Uterus (tissue), 4 donors: Measurements from ENCODE around the gene PCDH1. TPM values are rescaled to one million over a fixed set of nuclear protein-coding genes. Genes with fewer than 3 reads are reported as not detected.

ENCODE experiments used
- DNase-seq, 2 donors: peaks; one replicate each; pipeline ENCODE4 v3.0.0-alpha.2; 2019 to 2020
- H3K27ac ChIP-seq, 2 donors: fragments of 200-600 bp; sonication (generic); 1 replicate in 1 of 2; 2 replicates in 1 of 2; pipeline ENCODE4 v1.5.1; 2016 to 2018
- H3K27me3 ChIP-seq, 2 donors: fragments of 200-600 bp; sonication (generic); one replicate each; pipeline ENCODE4 v1.5.1; 2018 to 2019; ENCODE audit warnings: control low read depth in 1 of 2
- H3K36me3 ChIP-seq, 2 donors: fragments of 200-600 bp; sonication (generic); one replicate each; pipeline ENCODE4 v1.5.1; 2019; ENCODE audit warnings: control low read depth in 1 of 2
- H3K4me1 ChIP-seq, 2 donors: fragments of 200-600 bp; sonication (generic); one replicate each; pipeline ENCODE4 v1.5.1; 2018 to 2019; ENCODE audit warnings: control low read depth in 1 of 2
- H3K4me3 ChIP-seq, 2 donors: fragments of 200-600 bp; sonication (generic); 1 replicate in 1 of 2; 2 replicates in 1 of 2; pipeline ENCODE4 v1.5.1; 2018 to 2019; ENCODE audit warnings: mild to moderate bottlenecking in 1 of 2
- H3K9me3 ChIP-seq, 2 donors: fragments of 200-600 bp; sonication (generic); one replicate each; pipeline ENCODE4 v1.5.1; 2019; ENCODE audit warnings: control low read depth in 1 of 2
- POLR2A ChIP-seq, 2 donors: fragments of 450-650 bp; IDR thresholded peaks; one replicate each; pipeline ENCODE4 v1.6.1; 2016; ENCODE audit warnings: antibody characterized with exemption in 2 of 2, mild to moderate bottlenecking in 1 of 2, moderate library complexity in 1 of 2
- intact Hi-C: fragments of 100-400 bp; cut with DNase I; formaldehyde crosslinking; loops from one replicate; pipeline ENCODE4 v1.15.1; 2023; ENCODE audit warnings: low total_unique reads
- total RNA-seq, 4 donors: library from RNA; depleted of rRNA in 3 of 4; stranded (reverse); fragments of >200 nt in 3 of 4; gene quantifications; one replicate each; pipeline versions ENCODE4 v1.1.0 to v1.2.4, GENCODE V29; 2014 to 2023
- TF ChIP-seq, protein P1 (sequence below), 4 experiments: fragments of 200-600 bp in 2 of 4; fragments of 450-650 bp in 2 of 4; sonication (generic) in 2 of 4; IDR thresholded peaks; one replicate each; pipeline ENCODE4 v1.5.1; 2016 to 2019; ENCODE audit warnings: antibody characterized with exemption in 4 of 4, mild to moderate bottlenecking in 2 of 4, moderate library complexity in 1 of 4
- donor health status: DM: yes; HTN: yes; CAD: no.

The PCDH1 gene
- total RNA-seq, 4 donors from 2014 or later: 29.2 to 46.7 (median 31.5) TPM

DNA sequence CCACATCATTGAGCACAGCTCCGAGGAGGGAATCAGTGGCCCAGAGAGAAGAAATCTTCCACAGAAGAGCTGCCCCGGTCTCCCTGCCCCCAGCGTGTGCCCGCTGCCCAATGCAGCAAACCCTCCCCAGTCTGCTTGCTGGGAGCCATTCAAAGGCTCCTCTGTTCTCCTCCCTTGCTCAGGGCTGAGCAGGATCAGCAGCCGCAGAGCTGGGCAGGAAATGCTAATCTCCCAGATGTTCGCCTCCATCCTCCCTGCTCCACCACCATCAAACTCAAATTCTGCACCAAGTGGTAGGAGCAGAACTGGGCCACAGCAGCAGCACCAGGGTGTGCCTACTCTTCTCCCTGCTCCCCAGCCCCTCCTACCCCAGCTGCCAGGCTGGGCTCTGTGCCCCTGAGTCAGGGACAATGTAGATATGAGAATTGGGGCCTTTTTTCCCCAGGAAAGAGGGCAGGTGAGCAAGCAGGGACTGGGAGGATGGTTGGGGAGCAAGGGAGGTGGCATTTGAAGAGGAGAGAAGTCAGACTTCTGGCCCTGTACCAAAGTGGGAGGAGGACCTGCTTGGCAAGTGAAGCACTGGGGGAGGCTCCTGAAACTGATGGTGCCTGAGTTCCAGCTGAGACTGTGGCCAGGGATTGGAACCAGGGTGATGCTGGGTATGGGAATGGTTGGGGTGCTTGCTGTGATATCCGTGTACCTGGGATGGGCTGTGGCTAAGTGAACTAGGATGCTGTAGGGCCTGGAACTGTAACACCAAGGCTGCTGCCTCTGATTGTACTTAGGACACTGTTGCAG, 1.9 kb upstream of the PCDH1 start:
- peaks cover 21 to 24% of the 10 kb centered on the region in 2 donors for H3K27me3 ChIP-seq
- H3K9me3 ChIP-seq: no peaks in the 10 kb centered on the region
- no peak for TF ChIP-seq POLR2A (IDR thresholded peaks at IDR 0.05)
- TF ChIP-seq, protein P1, sequence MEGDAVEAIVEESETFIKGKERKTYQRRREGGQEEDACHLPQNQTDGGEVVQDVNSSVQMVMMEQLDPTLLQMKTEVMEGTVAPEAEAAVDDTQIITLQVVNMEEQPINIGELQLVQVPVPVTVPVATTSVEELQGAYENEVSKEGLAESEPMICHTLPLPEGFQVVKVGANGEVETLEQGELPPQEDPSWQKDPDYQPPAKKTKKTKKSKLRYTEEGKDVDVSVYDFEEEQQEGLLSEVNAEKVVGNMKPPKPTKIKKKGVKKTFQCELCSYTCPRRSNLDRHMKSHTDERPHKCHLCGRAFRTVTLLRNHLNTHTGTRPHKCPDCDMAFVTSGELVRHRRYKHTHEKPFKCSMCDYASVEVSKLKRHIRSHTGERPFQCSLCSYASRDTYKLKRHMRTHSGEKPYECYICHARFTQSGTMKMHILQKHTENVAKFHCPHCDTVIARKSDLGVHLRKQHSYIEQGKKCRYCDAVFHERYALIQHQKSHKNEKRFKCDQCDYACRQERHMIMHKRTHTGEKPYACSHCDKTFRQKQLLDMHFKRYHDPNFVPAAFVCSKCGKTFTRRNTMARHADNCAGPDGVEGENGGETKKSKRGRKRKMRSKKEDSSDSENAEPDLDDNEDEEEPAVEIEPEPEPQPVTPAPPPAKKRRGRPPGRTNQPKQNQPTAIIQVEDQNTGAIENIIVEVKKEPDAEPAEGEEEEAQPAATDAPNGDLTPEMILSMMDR (IDR thresholded peaks at IDR 0.05): no peak
- no peak overlapping the region for H3K27ac ChIP-seq
- no peak overlapping the region for H3K4me3 ChIP-seq
- peak in 1 of 2 donors; percentile 11 for DNase-seq
- intact Hi-C loops: loop anchor here (5.0 to 10.0 kb wide), 2 partner anchors 75 to 178 kb away; partner anchors contain the start of gene PCDH12
- peaks cover 0 to 20% of the 10 kb centered on the region in 2 donors for H3K4me1 ChIP-seq
- H3K36me3 ChIP-seq: no peaks in the 10 kb centered on the region

DNA sequence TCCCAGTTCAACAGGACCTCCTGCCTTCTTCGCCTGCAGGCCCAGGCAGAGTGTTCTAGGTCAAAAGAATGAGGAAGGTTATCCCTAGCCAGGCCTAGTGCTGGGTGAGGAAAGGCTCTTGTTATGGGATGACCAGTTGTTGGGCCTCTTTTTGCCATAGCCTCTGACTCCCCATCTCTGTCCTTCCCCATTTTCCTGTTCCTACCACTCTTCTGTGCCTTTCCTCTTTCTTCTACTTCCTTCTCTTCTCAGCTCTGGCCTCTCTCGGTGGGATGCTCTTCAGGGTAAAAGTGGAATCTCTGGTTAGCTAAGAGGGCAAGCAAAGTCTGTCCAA, 1.2 kb upstream of the PCDH1 start:
- Histone ChIP-seq H3K9me3 (no peaks in the 10 kb centered on the region), H3K27ac (peak overlapping the region in 1 of 2 donors; percentile 81), H3K36me3 (no peaks in the 10 kb centered on the region), H3K4me1 (peaks cover 0 to 20% of the 10 kb centered on the region in 2 donors), H3K27me3 (peaks cover 21 to 27% of the 10 kb centered on the region in 2 donors), H3K4me3 (no peak overlapping the region)
- DNase-seq: no peak
- intact Hi-C loops: loop anchor here (10.0 kb wide), 1 partner anchor 75 kb away; the partner anchor contains the start of gene PCDH12
- TF ChIP-seq, protein P1 (IDR thresholded peaks at IDR 0.05): no peak
- no peak for TF ChIP-seq POLR2A (IDR thresholded peaks at IDR 0.05)

DNA sequence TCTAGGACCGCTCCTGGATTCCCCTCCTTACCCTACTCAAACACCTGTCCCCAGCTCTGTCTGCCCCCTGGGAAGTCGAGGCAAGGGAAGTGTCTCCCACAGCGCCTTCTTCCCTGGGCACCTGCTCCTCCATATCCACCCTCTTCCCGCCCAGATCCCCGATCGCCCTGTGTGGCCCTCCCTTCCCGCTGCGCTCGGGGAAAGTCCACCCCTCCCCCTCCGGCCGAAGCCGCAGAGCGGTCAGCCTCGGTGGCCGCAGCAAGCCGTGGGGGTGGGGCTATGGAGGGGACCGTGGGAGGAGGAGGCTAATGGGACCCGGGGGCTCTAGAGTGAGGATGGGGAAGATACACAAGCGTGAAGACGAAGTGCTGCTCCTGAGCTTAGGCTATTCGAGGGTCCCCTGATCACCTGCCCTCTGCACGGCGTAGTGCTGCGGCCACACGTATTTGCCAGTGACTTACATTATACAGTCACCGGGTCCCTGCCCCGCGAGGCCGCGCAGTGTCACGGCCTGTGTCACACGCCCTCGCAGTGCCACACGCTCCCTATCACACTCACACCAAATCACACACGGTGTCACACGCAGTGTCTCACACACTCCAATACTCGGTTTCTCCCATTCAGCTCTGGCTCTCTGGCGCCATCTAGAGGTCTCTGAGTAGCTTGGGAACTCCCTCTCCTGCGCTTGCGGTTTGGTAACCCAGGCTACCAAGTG, 658 bp upstream of the PCDH1 start:
- intact Hi-C loops: loop anchor here (10.0 kb wide), 1 partner anchor 76 kb away; the partner anchor contains the start of gene PCDH12
- TF ChIP-seq, protein P1 (IDR thresholded peaks at IDR 0.05): peak; percentile 93 to 96 (median 95)
- TF ChIP-seq POLR2A (IDR thresholded peaks at IDR 0.05): no peak
- no peaks in the 10 kb centered on the region for H3K36me3 ChIP-seq
- DNase-seq: peak; percentile 84 to 90
- peak overlapping the region; percentile 63 to 81 for H3K27ac ChIP-seq
- peaks cover 21 to 27% of the 10 kb centered on the region in 2 donors for H3K27me3 ChIP-seq
- peak overlapping the region; percentile 47 to 59 for H3K4me3 ChIP-seq
- H3K9me3 ChIP-seq: no peaks in the 10 kb centered on the region
- H3K4me1 ChIP-seq: peaks cover 0 to 20% of the 10 kb centered on the region in 2 donors

DNA sequence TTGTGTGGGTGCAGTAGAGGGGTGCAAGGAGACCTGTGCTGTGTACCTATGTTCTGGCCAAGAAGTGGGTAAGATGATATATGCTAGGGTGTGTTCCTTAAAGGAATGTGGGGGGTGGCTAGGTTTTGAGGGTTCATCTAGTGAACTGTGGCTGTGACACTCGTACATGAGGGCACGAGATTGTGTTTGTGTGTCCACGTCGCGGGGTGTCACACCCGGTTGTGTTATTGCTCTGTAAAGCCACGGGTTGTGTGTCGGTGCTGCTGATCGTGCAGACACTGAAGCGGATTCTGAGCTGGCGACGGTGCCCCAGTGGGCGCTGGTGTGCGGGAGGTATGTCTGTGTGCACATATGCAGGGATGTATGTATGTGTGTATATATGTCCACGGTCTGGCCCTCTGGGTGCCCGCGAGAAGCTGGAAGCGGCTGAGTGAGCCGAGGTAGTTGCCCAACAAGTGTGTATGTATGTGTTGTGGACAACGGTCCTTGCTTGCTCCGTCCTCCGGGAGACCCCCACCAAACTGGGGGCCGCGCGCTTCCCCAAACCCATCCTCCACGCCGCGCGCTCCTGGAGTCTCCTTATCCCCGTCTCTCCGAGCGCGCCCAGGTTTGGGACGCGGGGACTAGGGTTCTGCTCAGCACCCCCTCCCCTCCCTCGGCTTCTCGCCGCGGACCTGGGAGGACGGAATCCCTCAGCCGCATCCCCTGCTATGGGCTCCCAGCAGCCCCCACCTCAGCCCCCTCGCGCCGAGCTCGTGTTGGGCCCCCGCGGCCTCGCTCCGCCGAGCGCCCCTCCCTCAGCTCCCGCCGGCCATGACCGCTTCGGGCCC, 639 bp downstream of the PCDH1 start:
- Histone ChIP-seq H3K4me1 (peaks cover 0 to 20% of the 10 kb centered on the region in 2 donors), H3K27me3 (peaks cover 21 to 27% of the 10 kb centered on the region in 2 donors), H3K27ac (peak overlapping the region; percentile 59 to 81), H3K9me3 (no peaks in the 10 kb centered on the region), H3K4me3 (peak overlapping the region; percentile 47 to 59), H3K36me3 (no peaks in the 10 kb centered on the region)
- TF ChIP-seq POLR2A (IDR thresholded peaks at IDR 0.05): no peak
- TF ChIP-seq, protein P1 (IDR thresholded peaks at IDR 0.05): no peak
- DNase-seq: peak in 1 of 2 donors; percentile 13
- intact Hi-C loops: loop anchor here (10.0 kb wide), 1 partner anchor 77 kb away; the partner anchor contains the start of gene PCDH12
